Mucosa of descending colon (tissue), 3 donors: ENCODE measurements around the gene RIMBP3B. TPM values are rescaled to one million over a fixed set of nuclear protein-coding genes. Genes with fewer than 3 reads are reported as not detected.
"Not testable (repeated sequence)": the region's sequence is repeated elsewhere in the genome, so short reads cannot be mapped to it uniquely, and the experiment has no call there.

Source experiments
- ATAC-seq: fragments of 200-7000 bp; cut with Tn5 transposase; one replicate; pipeline ENCODE4 v1.9.1; 2020; ENCODE audit warnings: mild to moderate bottlenecking, moderate library complexity
- DNase-seq, 3 donors: peaks; one replicate each; pipeline ENCODE4 v3.0.0-alpha.2; 2020
- H3K36me3 ChIP-seq: fragments of 200-600 bp; one replicate; pipeline ENCODE4 v1.8.0; 2021; ENCODE audit warnings: low read depth, mild to moderate bottlenecking
- H3K4me1 ChIP-seq: fragments of 200-600 bp; one replicate; pipeline ENCODE4 v1.8.0; 2021; ENCODE audit warnings: low read depth, mild to moderate bottlenecking
- H3K4me3 ChIP-seq: fragments of 200-600 bp; one replicate; pipeline ENCODE4 v1.8.0; 2021; ENCODE audit warnings: mild to moderate bottlenecking
- H3K9me3 ChIP-seq: fragments of 200-600 bp; one replicate; pipeline ENCODE4 v1.8.0; 2021; ENCODE audit warnings: mild to moderate bottlenecking
- intact Hi-C, 2 donors: fragments of 100-400 bp; cut with DNase I in 1 of 2; cut with micrococcal nuclease in 1 of 2; formaldehyde crosslinking; loops; one replicate each; pipeline versions ENCODE4 v1.11.0 to v1.11.1; 2022; cut with DNase I, micrococcal nuclease
- total RNA-seq, 3 donors: library from RNA; stranded (reverse); fragmentation: NEBNext Ultra II Directional in 2 of 3; extraction: Animal tissue kit (Norgen Biotek cat#: 25700) in 2 of 3; gene quantifications; one replicate each; pipeline versions ENCODE4 v1.2.1 to v1.2.4, GENCODE V29; 2021 to 2023
- donor health status: DM: no; HTN: no; CAD: no; lungs with moderate emphysema.
- donor health status: DM: no; HTN: no; CAD: no.
- donor health status: DM: no; HTN: yes; CAD: no.

The RIMBP3B gene
- total RNA-seq, 3 donors from 2014 or later = 0.09 TPM; not detected in 2

DNA sequence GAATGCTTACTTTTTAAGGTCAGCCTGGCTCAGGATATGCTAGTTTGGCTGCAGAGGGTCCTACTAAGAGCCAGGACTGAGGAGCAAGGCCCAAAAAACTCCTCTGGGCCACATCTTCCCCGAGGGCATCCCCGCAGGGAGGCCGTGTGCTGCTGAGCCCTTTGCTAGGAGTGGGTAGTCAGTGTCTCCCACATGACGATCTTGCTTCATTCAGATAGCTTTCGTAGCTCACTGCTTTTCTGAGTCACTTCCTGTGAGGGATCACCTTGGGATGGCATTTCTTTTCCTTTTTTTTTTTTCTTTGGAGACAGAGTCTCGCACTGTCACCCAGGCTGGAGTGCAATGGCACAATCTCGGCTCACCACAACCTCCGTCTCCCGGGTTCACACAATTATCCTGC lies 6.5 kb downstream of the RIMBP3B start:
- H3K4me3 ChIP-seq, H3K4me1 ChIP-seq, ATAC-seq, intact Hi-C loops, H3K9me3 ChIP-seq, H3K36me3 ChIP-seq, DNase-seq: not testable (repeated sequence)

DNA sequence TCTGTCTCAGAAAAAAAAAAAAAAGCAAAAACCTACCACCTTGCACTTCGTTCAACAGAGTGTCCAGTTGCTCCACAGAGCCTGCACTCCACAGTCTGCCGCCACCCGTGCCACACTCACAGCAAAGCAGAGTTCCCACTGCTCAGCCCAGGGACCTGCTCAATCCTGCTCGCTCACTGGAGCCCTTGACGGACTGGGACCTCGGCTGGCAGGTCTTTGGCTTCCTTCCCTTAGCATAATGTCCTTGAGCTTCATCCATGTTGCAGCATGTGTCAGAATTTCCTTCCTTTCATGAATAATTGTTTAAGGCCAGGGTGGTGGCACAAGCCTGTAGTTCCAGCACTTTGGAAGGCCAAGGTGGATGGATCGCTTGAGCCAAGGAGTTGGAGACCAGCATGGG lies 11.1 kb downstream of the RIMBP3B start:
- ATAC-seq, H3K9me3 ChIP-seq, DNase-seq, intact Hi-C loops, H3K4me3 ChIP-seq, H3K4me1 ChIP-seq, H3K36me3 ChIP-seq: not testable (repeated sequence)

DNA sequence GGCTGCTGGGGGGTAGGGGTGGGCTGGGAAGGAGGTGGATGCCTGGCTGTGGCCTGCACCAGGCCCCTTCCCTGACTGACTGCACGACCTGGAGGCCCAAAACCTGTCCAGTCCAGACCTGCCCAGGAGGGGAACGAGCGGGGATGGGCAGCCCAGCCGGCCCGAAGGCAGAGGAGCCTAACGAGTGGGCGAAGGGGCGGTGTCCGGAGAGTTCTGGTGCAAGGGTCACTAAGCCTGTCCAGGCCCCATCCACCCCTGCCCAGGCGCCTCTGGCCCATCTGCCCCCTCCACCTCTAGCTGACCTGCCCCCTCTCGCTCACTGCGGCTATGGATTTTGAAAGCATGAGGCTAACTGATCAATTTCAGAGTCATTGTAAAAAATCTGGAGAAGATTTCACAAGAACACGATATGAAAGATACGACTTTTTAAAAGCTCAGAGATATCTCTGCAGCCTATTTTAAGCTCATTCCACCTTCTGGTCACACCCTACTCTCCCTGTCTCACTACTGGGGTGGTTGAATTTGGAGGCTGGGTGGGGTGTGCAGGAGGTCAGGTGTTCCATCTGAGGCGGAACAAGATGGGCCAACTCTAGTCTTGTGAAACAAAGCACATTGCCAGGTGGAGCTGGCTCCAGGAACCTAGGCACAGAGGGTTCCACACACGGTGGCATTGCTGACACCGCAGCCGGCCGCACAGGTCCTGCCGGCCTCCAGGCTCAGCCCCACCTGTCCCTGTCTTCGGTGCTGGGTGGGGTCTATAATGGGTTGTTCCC lies 17.8 kb downstream of the RIMBP3B start:
- H3K4me1 ChIP-seq, ATAC-seq, intact Hi-C loops, DNase-seq, H3K9me3 ChIP-seq, H3K36me3 ChIP-seq, H3K4me3 ChIP-seq: not testable (repeated sequence)

DNA sequence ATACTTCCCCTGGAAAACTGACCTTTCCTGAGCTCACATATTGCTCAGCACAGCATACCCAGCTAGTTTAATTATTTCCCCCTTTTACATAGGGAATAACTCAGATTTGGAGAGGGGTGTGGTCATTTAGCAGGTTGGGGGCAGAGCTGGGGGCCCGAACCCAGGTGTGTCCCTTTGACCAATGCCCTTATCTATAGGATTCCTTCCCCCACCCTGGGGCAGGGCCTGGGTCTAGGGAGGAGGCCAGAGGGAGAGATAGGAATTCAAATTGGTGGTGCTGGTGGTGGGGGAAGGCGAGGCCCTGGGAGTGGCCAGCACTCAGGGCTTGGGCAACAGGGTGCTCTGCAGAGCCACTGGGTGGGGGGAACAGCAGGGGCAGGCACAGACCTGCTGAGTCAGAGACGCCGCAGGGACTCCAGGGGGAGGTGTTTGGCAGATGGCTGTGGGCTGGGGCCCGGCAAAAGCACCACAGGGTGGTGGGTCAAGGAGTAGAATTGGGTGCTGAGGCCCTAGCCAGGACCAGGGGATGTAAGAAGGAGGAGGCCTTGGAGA lies 19.3 kb downstream of the RIMBP3B start:
- ATAC-seq, intact Hi-C loops: not testable (repeated sequence)

DNA sequence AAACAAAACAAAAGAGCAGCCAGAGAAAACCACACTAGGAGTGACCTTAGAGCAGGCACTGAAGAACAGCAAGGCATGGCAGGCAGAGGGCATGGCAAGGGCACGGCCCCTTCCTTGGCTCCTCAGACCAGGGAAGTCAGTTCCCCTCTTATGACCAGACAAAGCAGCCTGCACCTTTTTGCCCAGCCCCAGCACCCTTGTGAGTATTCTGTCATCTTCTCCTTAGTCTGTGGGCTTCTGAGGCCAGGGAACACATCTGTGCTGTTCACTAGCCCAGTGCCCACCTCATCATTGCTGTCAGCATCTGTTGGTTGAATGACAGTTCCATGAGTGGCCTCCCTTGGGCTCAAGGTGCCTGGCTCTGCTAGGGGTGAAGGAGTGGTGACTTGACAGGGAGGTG lies 23.6 kb downstream of the RIMBP3B start:
- H3K4me1 ChIP-seq, H3K9me3 ChIP-seq, DNase-seq, ATAC-seq, H3K4me3 ChIP-seq, intact Hi-C loops, H3K36me3 ChIP-seq: not testable (repeated sequence)

More for the DNA sequence above, 19.3 kb downstream of the RIMBP3B start:
- not testable (repeated sequence) for DNase-seq, H3K36me3 ChIP-seq, H3K4me3 ChIP-seq, H3K9me3 ChIP-seq, H3K4me1 ChIP-seq

DNA sequence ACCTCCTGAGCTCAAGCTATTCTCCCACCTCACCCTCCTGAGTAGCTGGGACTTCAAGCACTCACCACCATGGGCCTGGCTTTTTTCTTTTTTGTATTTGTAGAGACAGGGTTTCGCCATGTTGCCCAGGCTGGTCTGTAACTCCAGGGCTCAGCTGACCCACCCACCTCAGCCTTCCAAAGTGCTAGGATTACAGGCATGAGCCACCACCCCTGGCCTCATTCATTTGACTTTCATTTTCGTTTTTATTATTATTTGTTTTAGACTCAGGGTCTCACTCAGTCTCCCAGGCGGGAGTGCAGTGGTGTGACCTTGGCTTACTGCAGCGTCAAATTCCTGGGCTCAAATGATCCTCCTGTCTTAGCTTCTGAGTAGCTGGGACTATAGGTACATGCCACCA lies 24.2 kb downstream of the RIMBP3B start:
- H3K36me3 ChIP-seq, DNase-seq, intact Hi-C loops, H3K4me3 ChIP-seq, H3K4me1 ChIP-seq, H3K9me3 ChIP-seq: not testable (repeated sequence)
- ATAC-seq = peak; percentile 32

DNA sequence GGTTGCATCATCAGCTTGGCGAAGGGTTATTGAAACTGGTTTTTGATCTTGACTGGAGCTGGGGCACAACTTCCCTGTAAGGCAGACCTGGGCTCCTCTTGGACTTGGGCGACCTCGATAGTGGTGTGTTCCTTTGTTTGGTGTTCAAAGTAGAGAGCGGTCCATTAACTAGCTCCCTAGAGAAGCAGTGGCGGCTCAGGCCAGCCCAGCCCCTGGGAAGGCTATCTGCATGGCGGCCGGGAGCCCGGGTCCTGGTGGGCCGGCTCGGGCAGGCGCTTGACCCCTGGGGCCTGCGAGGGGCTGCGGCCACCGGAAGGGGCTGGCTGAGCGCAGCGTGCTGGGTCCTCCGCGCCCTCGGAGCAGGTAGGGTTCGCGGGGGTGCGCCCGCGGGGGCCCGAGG lies 32.8 kb downstream of the RIMBP3B start:
- H3K4me3 ChIP-seq, H3K36me3 ChIP-seq, DNase-seq, ATAC-seq, intact Hi-C loops, H3K4me1 ChIP-seq, H3K9me3 ChIP-seq: not testable (repeated sequence)

DNA sequence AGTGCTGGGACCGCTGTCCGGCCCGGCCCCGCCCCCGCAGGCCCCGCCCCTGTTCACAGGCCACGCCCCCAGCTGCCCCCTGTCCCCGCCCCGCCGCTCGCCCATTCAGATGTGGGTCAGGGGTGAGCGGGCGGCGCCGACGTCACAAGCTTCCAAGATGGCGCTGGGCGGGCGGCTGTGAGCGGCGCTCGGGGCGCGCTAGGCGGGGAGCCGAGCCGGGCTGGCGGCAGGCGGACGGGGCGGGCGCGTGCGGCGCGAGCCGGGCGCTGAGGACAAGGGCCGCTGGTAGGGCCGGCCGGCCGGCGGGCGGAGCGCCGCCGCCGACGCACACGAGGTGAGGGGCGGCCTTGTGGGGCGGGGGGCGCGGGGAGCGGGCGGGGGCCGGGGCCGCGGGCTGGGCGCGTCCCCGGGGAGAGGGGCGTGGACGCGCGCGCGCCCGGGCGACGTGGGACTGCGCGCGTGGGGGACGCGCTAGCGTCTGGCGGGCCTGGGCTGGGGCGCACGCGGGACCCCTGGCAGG lies 33.7 kb downstream of the RIMBP3B start, which contains the start of gene HIC2:
Gene HIC2 (plus strand): TSS at position 145 of the 520 bp plus-strand sequence. CDS start 25,461 bp downstream, outside the sequence.
- H3K4me3 ChIP-seq, H3K9me3 ChIP-seq, intact Hi-C loops, H3K4me1 ChIP-seq, H3K36me3 ChIP-seq: not testable (repeated sequence)
- DNase-seq (peak in 1 of 3 donors; percentile 30), ATAC-seq (peak; percentile 92)

DNA sequence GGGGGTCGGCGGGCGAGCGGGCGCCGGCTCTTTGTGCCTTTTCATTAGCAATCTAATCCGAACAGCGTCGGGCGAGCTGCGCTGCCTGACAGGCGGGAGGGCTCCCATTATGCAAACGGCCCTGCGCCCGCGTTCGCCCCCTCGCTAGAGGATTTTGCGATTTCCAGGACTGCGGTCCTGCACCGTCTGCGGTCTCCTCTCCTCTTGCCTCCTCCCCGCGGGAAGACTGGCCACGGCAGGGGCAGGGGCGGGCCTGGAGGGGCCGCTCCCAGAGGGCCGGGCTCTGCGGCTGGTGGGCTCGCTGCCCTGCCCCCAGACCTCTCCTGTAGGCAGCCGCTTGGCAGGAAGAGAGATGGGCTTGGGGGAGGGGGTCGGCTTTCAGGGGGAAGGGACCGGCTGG lies 34.3 kb downstream of the RIMBP3B start:
- H3K4me3 ChIP-seq = not testable (repeated sequence)

DNA sequence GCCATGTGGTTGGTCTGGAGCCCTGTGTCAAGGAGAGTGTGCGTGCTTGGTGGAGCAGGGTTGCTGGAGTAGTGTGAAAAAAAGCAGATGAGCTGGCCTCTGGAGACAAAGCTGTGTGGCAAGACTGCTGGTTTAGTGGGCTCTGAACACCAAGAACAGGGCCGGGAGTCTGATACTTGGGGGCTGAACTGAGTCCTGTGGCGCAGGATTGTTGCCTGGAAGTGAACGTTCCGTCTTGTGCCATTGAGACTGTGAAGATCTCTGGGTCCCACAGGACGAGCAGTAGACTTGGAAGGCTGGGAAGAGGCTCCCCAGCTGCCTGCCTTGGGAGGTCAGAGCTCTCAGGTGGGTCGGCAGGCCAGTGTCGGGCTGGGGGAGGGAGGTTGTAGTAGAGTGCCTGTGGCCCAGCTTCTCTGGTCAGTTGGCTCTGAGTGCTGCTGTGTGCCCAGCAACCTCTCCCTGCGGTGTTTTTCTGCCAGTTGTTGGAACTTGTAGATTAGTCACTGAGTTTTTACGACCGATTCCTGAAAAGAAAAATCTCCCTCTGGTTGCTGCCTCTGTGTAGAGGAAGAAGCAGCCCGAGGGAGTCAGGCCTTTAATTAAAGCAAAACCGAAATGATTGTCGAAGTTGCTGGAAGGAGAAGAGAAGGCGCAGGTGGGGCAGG lies 35.6 kb downstream of the RIMBP3B start:
- H3K36me3 ChIP-seq, H3K4me1 ChIP-seq, H3K9me3 ChIP-seq, intact Hi-C loops, H3K4me3 ChIP-seq: not testable (repeated sequence)
- DNase-seq = peak in 2 of 3 donors; percentile 22 to 31
- ATAC-seq = peak; percentile 2

More for the DNA sequence above, 34.3 kb downstream of the RIMBP3B start:
- peak; percentile 31 to 63 (median 42) for DNase-seq
- H3K36me3 ChIP-seq, H3K9me3 ChIP-seq, H3K4me1 ChIP-seq, intact Hi-C loops, ATAC-seq: not testable (repeated sequence)

DNA sequence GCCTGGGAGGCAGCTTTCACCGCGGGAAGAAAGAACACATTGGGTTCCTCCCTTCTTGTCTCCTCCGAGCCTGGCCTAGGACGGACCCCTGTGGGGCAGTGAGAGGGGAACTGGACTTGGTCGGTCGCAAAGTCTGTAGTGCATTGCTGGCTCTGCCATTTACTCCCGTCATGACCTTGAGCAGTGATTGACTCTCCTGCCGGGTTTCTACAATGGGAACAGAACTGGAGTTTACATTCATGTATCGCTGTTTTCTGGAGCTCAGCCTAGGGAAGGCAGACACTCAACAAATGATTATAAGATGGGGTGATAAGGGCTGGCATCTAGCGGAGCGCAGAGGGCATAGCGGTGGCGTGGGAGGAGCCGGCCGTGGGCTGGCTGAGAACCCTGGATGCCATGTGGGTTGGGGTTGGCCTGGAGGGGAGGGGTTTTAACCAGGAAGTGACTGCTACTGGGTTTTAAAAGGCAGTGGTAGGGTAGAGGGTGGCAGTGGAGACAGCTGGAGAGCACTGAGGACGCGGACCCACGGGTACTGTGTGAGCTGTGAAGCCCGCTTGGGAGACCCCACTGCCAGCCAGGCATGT lies 36.7 kb downstream of the RIMBP3B start:
- not testable (repeated sequence) for H3K36me3 ChIP-seq
- peak; percentile 80 for ATAC-seq

DNA sequence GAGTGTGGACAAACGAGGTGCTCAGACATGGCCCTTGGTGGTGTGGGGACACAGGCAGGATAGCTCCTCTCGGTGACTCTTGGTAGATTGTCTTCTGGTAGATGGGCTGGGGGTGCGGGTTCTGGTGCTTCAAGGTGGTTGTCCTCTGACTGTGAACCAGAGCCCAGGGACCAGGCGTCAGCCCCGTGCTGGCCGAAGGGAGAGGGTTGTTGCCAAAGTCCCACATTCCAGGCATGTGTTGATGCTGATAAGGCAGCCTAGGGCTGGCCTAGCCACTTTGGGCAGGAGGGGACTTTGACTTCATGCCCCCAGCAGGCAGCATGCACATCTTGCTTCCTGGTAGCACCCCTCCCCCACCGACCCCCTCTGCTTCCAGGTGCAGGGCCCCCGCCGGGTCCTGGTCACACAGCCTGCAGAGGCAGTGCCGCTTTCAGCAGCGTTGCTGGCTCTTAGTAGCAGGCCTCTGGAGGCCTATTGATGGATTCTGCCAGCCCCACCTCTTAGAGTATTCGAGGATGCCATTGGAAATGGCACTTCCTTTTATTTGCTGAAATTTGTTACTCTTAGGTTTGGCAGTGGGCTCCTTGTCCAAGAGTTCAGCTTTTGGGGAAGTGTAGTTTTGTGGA lies 40.6 kb downstream of the RIMBP3B start:
- H3K9me3 ChIP-seq, ATAC-seq, H3K4me3 ChIP-seq, intact Hi-C loops, H3K36me3 ChIP-seq, H3K4me1 ChIP-seq, DNase-seq: not testable (repeated sequence)

More for the DNA sequence above, 36.7 kb downstream of the RIMBP3B start:
- DNase-seq = peak in 1 of 3 donors; percentile 27
- H3K4me3 ChIP-seq, H3K4me1 ChIP-seq, H3K9me3 ChIP-seq, intact Hi-C loops: not testable (repeated sequence)

DNA sequence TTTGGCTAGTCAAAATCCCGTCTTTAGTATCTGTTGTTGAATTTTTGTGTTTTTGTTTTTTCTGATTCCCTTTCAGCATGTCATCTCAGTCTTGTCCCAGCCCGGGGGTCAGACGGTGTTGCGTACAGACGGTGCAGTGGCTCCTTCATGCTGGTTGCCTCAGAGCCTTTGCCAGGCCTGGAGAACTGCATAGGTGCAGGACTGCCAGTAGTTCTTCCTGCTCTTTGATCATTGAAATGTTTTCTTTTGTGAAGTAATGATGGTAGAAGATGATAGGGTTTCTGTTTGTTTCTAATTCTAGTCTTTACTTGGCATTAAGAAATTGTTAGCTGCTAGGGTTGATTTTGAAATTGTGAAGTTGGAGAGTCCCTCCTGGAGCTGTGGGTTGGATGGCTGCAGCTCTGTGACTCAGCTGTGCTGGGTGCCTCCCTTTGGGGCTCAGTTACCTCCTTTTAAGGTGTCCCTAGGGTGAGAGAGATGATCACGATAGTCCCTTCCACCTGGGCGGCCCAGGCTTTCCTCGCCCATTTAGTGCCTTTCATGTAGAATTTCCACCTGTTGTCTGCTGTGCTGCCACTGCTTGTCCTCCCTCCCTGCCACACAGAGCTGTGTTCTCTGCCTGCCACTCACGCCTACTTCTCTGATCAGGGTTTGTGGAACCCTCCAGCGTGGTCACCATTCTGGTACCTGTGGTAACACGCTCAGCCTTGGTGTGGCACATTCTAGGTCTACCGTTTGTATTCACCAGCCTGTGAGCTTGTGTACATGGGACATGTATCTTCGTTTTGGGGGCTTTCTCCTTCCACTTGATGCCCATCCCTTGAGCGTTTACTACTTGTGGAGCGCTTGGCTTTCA lies 51.1 kb downstream of the RIMBP3B start:
- intact Hi-C loops, H3K4me3 ChIP-seq, H3K36me3 ChIP-seq, DNase-seq, ATAC-seq, H3K9me3 ChIP-seq, H3K4me1 ChIP-seq: not testable (repeated sequence)
